ENCODE results near the gene CCDC88B.
"Not testable (repeated sequence)": the region's sequence is repeated elsewhere in the genome, so short reads cannot be mapped to it uniquely, and the experiment has no call there.

Gene CCDC88B

DNA sequence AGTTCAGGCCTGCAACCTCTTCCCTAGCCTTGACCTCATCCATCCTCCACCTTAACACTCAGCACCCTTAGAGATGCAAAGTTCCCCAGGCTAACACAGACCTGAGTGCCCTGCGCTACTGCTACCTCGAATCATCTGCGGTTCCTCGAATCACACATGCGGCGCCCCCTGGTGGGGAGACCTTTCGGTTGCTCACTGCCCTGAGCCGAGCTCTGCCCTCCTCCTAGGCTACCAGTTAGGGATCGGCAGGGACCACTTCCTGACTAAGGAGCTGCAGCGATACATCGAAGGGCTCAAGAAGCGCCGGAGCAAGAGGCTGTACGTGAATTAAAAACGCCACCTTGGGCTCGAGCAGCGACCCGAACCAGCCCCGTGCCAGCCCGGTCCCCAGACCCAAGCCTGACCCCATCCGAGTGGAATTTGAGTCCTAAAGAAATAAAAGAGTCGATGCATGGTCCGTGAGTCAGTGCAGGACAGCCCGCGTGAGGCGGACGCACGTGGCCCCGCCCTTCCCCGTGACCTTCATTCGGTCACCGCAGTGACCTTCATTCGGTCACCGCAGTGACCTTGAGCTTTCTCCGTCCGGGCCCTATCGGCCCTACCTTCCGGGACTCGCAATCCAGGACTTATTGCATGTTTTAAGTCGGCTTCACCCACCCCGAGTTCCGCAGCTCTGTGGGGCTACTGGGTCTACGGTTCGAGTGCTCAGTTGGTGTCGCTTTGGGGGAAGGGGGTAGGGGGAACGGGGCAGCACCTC lies 35.5 kb upstream of the CCDC88B start:
- peak; percentile 86 for DNase-seq (ENCODE audit: low spot score)

DNA sequence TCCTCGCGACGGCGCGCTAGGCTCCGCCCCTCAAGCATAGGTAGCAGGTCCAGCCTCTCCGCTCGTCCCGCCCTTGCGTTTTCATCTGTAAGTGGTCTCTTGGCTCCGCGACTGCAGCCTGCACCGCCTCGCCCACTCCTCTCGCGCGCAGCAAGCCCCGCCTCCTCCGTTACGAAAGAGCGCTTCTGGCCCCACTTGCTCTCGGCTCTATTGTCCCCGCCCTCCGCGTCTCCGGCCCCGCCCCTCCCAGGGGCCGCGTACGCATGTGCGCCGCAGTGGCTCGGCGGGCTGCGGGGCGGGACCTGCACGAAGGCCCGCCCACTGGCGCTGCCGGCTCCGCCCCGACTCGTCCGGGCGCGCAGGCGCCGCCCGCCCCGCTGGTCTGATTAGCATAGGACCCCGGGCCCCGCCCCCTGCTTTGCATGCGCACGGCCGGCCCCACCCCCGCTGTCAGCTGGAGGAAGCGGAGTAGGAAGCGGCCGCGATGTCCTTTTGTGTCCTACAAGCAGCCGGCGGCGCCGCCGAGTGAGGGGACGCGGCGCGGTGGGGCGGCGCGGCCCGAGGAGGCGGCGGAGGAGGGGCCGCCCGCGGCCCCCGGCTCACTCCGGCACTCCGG lies 34.8 kb upstream of the CCDC88B start, which contains the start of gene ESRRA:
ESRRA (plus strand) TSS at position 450 of the 616 bp plus-strand sequence. CDS start 1,656 bp downstream, outside the sequence.
- DNase-seq (ENCODE audit: low spot score) = peak; percentile 100

DNA sequence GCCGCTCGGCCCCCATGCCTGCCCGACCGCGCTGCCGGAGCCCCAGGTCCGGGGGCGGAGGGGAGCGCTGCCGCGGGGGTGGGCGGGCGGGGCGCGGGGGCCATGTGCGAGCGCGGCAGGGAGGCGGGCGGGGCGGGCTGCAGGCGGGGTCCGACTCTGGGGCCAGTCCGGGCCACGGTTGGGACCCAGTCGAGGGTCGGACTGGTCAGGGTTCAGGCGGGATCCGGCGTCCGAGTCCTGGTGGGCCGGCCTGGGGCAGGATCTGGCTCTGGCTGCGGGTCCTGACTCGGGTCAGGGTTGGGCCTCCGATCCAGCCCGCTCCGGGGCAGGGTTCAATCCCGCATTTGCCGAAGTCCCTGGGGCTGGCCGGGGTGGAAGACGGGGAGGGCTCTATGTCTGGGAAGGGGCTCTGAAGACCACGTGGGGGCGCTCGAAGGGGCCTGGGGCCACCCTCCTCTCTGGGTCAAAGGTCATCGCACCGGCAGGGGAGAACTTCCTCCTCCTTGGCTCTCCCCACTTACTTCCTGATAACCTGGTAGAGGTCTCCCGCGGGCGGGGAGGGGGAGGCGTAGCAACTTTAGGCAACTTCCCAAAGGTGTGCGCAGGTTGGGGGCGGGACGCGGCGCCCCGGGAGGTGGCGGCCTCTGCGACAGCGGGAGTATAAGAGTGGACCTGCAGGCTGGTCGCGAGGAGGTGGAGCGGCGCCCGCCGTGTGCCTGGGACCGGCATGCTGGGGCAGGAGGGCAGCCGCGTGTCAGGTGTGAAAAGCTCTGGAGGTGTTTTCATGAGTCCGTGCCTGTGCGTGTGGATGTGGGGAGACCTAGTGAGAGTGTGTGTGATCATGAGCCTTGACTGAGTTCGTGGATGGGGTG lies 34.1 kb upstream of the CCDC88B start:
- DNase-seq (ENCODE audit: low spot score) = no peak

DNA sequence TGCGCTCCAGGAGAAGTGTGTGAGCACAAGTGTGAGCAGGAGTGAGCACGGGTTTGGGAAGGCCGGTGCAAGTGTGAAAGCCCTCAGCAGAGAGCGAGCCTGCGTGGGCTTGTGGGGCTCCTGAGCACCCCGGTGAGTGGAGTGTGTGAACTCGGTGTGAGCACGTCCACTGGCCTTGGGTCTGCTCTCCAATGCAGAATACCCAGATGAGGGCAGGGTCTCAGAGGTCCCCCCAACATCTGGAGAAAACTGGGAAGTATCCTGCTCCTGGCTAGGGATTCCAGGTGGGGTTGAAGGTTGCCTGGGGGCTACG lies 33.5 kb upstream of the CCDC88B start:
- no peak for DNase-seq (ENCODE audit: low spot score)

DNA sequence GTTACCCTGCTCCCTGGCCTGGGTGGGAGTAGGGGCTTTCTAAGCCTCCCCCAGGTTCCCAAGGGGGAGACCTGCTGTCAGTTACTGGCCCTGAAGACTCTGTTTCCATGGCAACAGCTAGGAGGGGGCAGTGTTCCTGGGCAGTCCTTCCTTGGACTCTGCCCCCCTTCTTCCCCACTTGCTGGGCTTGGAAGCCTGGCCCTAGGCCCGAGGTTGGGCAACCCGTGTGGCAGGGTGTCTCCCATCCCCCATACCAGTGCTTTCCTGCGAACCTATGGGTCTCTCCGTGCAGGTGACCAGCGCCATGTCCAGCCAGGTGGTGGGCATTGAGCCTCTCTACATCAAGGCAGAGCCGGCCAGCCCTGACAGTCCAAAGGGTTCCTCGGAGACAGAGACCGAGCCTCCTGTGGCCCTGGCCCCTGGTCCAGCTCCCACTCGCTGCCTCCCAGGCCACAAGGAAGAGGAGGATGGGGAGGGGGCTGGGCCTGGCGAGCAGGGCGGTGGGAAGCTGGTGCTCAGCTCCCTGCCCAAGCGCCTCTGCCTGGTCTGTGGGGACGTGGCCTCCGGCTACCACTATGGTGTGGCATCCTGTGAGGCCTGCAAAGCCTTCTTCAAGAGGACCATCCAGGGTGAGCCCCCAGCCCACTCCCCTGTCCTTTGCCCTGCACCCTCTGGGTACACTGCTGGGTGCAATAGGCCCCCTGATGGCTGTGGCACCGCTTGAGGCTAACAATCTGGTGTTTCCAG lies 33.0 kb upstream of the CCDC88B start:
- no peak for DNase-seq (ENCODE audit: low spot score)

DNA sequence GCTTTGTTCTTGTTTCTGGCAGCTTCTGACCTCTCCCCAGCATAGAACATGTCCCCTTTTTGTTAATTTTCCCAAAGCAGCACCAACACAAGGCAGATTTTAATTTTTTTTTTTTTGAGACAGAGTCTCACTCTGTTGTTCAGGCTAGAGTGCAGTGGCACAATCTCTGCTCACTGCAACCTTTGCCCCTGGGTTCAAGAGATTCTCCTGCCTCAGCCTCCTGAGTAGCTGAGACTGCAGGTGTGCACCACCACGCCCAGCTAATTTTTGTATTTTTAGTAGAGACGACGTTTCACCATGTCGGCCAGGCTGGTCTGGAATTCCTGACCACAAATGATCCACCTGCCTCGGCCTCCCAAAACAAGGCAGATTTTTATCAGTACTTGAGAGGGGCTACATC lies 32.2 kb upstream of the CCDC88B start:
- not testable (repeated sequence) for DNase-seq (ENCODE audit: low spot score)

DNA sequence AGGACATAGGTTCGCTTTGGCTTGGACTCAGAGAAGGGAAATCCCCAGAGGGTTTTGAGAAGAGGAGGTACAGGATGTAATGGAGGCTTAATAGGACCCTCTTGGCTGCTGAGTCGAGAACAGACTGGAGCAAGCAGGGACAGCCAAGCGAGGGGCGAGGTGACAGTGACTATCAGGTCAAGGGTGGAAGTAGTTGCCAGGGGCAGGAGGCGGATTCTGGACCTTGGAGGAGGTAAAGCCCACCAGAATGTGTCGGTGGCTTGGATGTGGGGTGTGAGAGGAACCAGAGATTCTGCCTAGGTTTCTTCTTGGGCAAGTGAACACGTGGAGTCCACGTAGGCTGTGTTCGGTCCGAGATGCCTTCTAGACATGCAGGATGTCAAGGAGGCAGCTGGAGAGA lies 27.1 kb upstream of the CCDC88B start:
- DNase-seq (ENCODE audit: low spot score) = no peak

DNA sequence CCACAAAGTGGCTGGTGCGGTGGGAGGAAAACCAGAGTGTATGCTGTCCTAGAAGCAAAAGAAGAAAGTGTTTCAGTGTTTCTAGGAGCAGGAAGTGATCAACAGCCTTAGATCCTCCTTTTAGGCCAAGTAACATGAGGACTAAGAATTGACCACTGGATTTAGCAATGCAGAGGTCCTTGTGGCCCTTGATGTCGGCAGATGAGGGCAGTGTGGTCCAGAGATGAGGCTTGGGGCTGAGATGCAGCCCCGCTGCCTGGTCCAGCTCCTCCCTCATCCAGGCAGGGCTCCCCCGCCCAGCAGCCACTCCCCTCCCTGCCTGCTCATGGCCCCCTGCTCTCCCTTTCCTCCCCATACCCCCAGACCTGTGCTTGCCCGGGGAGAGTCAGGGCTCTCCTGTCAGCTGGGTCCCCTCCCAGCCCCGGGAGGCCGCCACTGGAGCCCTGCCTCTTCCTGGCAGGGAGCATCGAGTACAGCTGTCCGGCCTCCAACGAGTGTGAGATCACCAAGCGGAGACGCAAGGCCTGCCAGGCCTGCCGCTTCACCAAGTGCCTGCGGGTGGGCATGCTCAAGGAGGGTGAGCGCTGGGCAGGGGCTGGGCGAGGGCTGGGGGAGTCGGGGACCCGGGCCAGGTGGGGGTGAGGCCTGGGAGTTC lies 26.4 kb upstream of the CCDC88B start:
- DNase-seq (ENCODE audit: low spot score) = peak; percentile 69

DNA sequence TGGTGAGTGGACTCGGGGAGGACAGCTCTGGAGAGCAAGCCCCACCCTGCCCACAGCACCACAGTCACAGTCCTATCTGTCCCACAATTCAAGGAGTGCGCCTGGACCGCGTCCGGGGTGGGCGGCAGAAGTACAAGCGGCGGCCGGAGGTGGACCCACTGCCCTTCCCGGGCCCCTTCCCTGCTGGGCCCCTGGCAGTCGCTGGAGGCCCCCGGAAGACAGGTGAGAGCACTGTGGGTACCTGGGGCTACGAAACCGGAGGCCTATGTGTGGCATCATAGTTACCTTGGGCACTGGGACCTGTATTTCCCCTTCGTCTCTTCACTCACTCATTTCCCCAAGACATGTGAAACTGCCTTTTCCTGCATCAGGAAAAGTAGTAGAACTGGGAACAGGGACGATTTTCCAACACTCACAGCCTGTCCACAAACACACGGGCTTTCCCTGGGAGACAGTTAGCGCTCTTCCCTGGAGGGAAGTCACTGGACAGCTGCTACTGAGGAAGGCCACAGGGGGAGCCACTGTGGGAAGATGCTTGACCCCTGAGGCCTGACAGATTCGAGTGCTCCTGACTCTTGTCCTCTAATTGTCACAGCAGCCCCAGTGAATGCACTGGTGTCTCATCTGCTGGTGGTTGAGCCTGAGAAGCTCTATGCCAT lies 25.7 kb upstream of the CCDC88B start:
- no peak for DNase-seq (ENCODE audit: low spot score)

DNA sequence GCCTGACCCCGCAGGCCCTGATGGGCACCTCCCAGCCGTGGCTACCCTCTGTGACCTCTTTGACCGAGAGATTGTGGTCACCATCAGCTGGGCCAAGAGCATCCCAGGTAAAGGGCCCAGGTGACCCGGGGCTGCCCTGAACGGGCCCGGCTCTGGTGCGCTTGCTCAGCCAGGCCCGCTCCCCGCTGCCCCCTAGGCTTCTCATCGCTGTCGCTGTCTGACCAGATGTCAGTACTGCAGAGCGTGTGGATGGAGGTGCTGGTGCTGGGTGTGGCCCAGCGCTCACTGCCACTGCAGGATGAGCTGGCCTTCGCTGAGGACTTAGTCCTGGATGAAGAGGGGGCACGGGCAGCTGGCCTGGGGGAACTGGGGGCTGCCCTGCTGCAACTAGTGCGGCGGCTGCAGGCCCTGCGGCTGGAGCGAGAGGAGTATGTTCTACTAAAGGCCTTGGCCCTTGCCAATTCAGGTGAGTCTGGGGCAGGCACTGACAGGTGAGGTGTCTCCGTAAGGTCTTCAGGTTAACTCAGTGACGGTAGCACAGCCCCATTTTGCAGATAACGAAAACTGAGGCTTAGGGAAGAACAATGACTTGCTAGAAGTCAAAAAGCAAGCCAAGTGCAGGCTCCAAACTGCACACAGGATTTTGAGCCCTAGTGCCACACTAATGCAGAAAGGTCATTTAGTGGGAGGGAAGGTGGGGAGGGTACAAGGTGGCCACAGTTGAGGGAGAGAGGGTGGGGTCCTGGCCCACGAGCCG lies 25.0 kb upstream of the CCDC88B start:
- no peak for DNase-seq (ENCODE audit: low spot score)

DNA sequence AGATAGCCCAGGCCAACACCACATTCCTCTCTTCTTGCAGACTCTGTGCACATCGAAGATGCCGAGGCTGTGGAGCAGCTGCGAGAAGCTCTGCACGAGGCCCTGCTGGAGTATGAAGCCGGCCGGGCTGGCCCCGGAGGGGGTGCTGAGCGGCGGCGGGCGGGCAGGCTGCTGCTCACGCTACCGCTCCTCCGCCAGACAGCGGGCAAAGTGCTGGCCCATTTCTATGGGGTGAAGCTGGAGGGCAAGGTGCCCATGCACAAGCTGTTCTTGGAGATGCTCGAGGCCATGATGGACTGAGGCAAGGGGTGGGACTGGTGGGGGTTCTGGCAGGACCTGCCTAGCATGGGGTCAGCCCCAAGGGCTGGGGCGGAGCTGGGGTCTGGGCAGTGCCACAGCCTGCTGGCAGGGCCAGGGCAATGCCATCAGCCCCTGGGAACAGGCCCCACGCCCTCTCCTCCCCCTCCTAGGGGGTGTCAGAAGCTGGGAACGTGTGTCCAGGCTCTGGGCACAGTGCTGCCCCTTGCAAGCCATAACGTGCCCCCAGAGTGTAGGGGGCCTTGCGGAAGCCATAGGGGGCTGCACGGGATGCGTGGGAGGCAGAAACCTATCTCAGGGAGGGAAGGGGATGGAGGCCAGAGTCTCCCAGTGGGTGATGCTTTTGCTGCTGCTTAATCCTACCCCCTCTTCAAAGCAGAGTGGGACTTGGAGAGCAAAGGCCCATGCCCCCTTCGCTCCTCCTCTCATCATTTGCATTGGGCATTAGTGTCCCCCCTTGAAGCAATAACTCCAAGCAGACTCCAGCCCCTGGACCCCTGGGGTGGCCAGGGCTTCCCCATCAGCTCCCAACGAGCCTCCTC lies 24.1 kb upstream of the CCDC88B start:
- DNase-seq (ENCODE audit: low spot score) = not testable (repeated sequence)

DNA sequence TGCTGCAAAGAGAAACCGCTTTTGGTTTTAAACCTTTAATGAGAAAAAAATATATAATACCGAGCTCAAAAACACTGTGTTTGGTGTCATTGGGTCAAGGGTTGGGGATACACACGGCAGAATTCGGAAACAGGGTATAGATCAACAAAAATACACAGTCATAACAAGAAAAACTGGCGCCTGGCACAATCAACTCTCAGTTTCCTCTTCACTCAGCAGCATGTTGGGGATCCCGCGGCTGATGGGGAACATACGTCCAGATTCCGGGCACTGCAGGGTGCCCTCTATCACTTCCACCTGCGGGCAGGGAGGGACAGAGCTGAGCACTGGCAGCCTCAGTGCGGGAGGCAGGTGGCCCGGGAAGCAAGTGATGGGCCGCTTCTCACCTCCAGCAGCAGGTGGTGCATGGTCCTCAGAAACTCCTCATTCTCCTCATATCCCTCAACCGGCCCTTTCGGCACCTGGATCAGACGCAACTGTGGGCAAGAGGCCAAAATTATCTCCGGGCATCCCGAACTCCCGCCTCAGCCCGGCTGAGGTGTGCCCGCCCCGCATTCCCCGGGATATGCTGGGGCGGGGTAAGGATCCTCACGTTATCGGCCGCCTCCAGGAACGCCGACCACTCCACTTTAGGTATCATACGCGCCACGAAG lies 23.2 kb upstream of the CCDC88B start:
- DNase-seq (ENCODE audit: low spot score) = no peak

DNA sequence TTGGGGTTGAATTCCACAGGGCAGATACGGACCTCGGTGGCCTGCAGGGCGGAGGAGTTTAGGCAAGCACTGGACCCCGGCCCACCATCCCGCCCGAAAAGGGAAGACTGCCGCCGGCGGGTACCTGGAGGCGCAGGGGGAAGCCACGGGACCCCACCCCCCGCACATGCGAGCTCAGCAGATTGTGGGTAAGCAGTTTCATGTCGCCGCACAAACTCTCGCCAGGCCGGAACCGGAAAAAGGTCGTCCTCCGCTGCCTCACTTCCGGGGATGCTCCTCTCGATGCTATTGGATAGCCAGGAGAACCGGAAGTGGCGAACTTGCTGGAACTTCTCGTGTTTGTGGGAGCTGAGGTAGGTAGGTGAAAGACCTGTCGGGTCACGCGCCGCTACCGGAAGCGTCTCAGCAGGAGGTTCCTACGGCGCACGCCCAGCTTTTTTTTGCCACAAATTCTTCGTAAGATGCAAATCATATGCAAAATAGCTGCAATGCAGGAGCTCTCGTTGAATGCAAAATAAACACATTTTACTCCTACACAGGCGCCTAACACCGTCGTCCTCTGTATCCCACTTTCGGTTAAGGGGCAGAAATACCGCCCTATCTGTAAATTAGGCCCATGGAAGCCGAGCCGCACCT lies 22.6 kb upstream of the CCDC88B start, which contains the start of gene TRMT112:
TRMT112 (minus strand) TSS at position 235 of the 636 bp plus-strand sequence; CDS start at position 202, 33 bp downstream.
- DNase-seq (ENCODE audit: low spot score) = peak; percentile 89

DNA sequence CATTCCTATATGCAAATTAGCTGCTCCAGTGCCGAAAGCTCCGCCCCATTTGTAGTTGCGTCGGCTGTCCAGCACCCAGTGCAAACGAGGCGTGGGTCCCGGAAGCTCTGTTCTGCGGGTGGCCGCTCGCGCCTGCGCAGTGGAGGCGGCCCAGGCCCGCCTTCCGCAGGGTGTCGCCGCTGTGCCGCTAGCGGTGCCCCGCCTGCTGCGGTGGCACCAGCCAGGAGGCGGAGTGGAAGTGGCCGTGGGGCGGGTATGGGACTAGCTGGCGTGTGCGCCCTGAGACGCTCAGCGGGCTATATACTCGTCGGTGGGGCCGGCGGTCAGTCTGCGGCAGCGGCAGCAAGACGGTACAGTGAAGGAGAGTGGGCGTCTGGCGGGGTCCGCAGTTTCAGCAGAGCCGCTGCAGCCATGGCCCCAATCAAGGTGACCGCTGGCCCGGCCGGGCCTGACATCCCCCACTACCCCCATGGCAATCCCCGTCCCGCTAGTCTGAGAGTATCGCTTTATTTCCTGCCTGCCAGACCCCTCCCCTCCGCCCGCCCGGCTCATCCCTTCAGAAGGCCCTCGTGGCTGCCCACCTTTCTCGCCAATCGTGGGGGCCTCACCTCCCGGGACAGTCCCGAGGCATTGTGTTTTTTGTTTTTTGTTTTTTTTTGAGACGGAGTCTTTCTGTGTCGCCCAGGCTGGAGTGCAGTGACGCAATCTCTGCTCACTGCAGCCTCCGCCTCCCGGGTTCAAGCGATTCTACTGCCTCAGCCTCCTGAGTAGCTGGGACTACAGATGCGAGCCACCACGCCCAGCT lies 21.8 kb upstream of the CCDC88B start, which contains the start of gene PRDX5:
PRDX5 (plus strand) TSS at position 161 of the 805 bp plus-strand sequence; CDS start at position 256, 95 bp downstream.
- peak; percentile 98 for DNase-seq (ENCODE audit: low spot score)

DNA sequence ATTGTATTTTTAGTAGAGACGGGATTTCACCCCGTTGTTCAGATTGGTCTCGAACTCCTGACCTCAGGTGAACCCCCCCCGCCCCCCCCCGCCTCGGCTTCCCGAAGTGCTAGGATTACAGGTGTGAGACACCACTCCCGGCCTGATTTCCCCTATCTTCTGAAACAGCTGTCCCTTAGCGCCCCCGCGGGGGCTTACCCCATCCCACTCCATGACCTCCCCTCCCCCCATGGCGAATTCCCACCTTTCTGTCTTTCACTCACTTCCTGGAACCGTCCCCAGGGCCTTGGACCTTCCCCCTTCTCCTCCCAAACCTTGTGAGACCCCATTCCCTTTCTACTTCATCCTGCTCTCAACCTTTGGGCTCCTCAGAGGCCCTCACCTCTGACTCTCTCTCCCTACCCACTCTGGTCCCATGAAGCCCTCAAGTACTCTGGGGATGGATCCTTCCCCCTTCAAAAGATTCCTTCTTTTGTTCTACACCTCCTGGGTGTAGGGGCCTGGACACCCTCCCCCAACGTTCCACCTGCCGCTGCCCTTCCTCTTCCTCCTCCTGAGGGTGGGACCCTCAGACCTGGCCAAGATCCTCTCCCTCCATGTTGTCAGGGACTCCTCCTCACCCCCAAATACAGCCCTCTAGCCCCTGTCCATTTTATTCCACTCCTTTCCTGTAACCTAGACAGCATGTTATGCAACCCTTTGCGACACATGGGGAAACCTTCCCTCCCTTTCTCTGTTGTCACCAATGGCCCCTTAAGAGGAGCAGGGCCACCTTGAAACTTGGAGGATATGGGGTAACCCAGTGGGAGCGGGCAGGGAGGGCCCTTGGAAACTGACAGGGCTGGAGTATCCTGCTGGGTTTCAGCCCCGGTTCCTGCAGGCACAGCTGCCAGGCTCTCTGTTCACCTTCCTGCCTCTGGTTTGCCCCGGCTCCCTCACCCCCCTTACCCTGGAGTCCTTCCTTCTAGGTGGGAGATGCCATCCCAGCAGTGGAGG lies 20.9 kb upstream of the CCDC88B start:
- DNase-seq (ENCODE audit: low spot score) = no peak

DNA sequence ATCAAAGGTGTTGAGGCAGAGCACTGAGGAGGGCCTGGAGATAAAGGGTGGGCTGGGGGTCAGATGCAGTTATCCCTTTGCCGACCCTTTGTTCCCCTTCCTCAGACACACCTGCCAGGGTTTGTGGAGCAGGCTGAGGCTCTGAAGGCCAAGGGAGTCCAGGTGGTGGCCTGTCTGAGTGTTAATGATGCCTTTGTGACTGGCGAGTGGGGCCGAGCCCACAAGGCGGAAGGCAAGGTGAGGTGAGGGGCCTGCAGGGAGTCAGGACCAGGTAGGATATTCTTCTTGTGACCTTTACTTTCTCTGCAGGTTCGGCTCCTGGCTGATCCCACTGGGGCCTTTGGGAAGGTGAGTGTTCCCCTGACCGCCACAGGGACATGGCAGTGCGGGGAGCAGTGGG lies 19.4 kb upstream of the CCDC88B start:
- no peak for DNase-seq (ENCODE audit: low spot score)
